ENCODE data around the gene DCLK1. TPM values are rescaled to one million over a fixed set of nuclear protein-coding genes. Genes with fewer than 3 reads are reported as not detected.

The DCLK1 gene
- total and polyA plus RNA-seq, 7 donors, result 1.2 to 64.8 (median 10.2) TPM

DNA sequence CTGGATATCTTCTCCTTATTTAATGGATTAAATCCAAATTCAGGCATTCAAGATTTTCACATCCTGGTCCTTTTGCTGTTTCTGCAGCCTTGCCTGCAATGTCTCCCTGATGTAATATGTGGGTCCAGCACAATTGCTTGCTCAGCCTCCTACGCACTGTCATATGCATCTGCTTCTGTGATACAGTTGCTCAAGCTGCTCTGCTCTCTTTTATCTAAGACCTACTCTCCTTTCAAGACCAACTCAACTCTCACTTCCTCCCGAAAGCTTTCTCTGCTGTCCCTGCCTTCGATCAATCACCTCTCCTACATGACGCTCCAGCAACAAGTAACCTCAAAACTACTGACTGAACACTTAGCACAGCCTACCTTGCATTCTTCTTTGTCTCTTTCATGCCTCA, 138.2 kb downstream of the DCLK1 start:
- no peak overlapping the region for H3K27ac ChIP-seq
- H3K36me3 ChIP-seq, result no peaks in the 10 kb centered on the region
- no peaks in the 10 kb centered on the region for H3K27me3 ChIP-seq

GRCh38 chr13:35990196-35990595, 141.0 kb downstream of the DCLK1 start:
- H3K27ac ChIP-seq, result no peak overlapping the region
- no peaks in the 10 kb centered on the region for H3K36me3 ChIP-seq
- no peak overlapping the region for H3K4me3 ChIP-seq
- 84 to 85% methylated on average over 3 of the region's 3 CpGs for WGBS, 2 donors
- no peak for TF ChIP-seq POLR2A (IDR thresholded peaks at IDR 0.05)
- TF ChIP-seq CTCF (IDR thresholded peaks at IDR 0.05), result no peak
- no peak for TF ChIP-seq POLR2AphosphoS5 (IDR thresholded peaks at IDR 0.05)
- no peak for TF ChIP-seq EP300 (IDR thresholded peaks at IDR 0.05)
- intact Hi-C loops (cut with DNase I), result no loop called here
- no peak for DNase-seq
- H3K27me3 ChIP-seq, result no peaks in the 10 kb centered on the region
- peaks cover 0 to 16% (median 14%) of the 10 kb centered on the region in 4 donors for H3K4me1 ChIP-seq
- no peaks in the 10 kb centered on the region for H3K9me3 ChIP-seq

More for the DNA sequence above, 138.2 kb downstream of the DCLK1 start:
- Histone ChIP-seq H3K9me3 (no peaks in the 10 kb centered on the region), H3K4me3 (no peak overlapping the region), H3K4me1 (peaks cover 0 to 17% (median 14%) of the 10 kb centered on the region in 4 donors)
- intact Hi-C loops (cut with DNase I), result no loop called here
- TF ChIP-seq EP300 (IDR thresholded peaks at IDR 0.05) (no peak), CTCF (IDR thresholded peaks at IDR 0.05) (no peak), POLR2A (IDR thresholded peaks at IDR 0.05) (no peak), POLR2AphosphoS5 (IDR thresholded peaks at IDR 0.05) (no peak)
- DNase-seq, result no peak
- WGBS, 2 donors, result 80 to 91% methylated on average over 4 of the region's 4 CpGs

DNA sequence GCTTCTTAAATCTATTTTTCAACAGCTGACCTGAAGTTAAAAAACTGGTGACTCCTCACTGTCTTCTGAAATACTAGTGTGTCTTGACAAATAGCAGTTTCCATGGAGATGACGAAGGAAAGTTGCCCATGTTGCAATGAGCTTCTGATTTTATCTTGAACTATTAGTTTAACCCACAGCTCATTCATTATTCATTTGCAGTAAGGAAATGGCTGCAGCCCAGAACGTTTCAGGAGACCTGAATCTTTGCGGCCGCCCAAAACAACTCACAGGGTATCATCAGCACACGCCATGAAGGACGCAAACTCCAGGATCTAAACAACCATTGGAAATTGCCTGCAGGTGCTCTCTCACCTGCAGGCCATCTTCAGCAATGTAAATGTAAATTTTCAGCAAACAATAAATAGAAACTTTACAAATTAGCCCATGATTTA, 142.5 kb downstream of the DCLK1 start:
- no peaks in the 10 kb centered on the region for H3K36me3 ChIP-seq
- intact Hi-C loops (cut with DNase I), result no loop called here
- WGBS, 2 donors, result 73 to 79% methylated on average over 6 of the region's 6 CpGs
- no peak for DNase-seq
- no peak for TF ChIP-seq POLR2AphosphoS5 (IDR thresholded peaks at IDR 0.05)
- TF ChIP-seq POLR2A (IDR thresholded peaks at IDR 0.05), result no peak
- no peak for TF ChIP-seq EP300 (IDR thresholded peaks at IDR 0.05)
- TF ChIP-seq CTCF (IDR thresholded peaks at IDR 0.05), result no peak
- no peaks in the 10 kb centered on the region for H3K27me3 ChIP-seq
- H3K27ac ChIP-seq, result no peak overlapping the region
- H3K4me3 ChIP-seq, result no peak overlapping the region
- H3K4me1 ChIP-seq, result peaks cover 0 to under 1% (median under 1%) of the 10 kb centered on the region in 4 donors
- H3K9me3 ChIP-seq, result no peaks in the 10 kb centered on the region

DNA sequence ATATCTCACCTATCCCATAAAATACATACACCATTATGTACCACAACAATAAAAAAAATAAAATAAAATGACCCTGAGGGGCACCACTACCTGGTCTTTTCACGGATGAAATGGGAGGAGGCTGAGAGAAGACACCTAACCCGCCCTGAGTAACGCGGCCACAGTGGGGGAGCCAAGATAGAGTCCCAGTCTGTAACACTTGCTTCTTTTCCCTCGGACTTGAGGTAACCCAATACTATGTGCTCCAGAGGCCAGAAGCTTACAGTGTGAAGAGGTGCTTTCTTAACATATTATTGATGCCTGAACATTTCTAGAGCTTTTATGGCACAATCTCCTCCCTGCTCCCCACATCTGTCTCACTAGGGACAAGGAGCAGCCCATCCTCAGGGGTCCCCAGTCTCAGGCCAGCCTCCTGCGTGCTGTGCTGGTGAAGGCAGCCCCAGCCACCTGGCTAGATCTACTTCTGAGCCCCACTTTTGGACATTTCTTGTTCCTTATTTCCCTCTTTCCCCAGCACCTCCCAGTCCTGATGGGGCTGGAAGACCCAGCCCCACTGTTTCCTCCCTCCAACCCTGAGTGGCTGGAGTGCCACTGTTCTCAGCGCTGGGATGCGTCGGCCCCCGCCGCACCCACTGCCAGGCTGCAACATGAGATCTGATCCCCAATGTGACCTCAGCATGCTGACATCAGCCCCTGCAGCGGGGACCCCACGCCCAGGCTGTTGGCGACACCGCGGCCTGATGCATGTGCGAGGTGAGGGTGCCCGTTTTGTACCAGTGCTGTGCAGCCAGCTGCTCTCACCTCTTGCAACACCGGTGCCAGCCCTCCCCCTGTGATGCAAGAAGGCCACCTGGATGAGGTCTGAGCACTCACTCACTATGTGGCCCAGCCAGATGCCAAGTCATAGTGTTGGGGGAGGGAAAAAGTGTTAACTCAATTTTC, 143.3 kb downstream of the DCLK1 start:
- Histone ChIP-seq H3K9me3 (no peaks in the 10 kb centered on the region), H3K36me3 (no peaks in the 10 kb centered on the region), H3K27ac (no peak overlapping the region), H3K4me1 (no peaks in the 10 kb centered on the region), H3K27me3 (no peaks in the 10 kb centered on the region), H3K4me3 (no peak overlapping the region)
- TF ChIP-seq EP300 (IDR thresholded peaks at IDR 0.05) (no peak), POLR2AphosphoS5 (IDR thresholded peaks at IDR 0.05) (no peak), POLR2A (IDR thresholded peaks at IDR 0.05) (no peak), CTCF (IDR thresholded peaks at IDR 0.05) (no peak)
- no peak for DNase-seq
- 62 to 63% methylated on average over 19 of the region's 19 CpGs for WGBS, 2 donors
- intact Hi-C loops (cut with DNase I), result no loop called here
